Lower leg skin (tissue), 3 donors: ENCODE measurements around the gene CST3.

ENCODE experiments used
- POLR2A ChIP-seq, 2 donors: fragments of 450-650 bp; IDR thresholded peaks; one replicate each; pipeline ENCODE4 v1.6.1; 2016 to 2017; ENCODE audit warnings: antibody characterized with exemption in 2 of 2, mild to moderate bottlenecking in 1 of 2, moderate library complexity in 1 of 2
- TF ChIP-seq, protein P1 (sequence below), 3 donors: fragments of 450-650 bp; IDR thresholded peaks; one replicate each; pipeline ENCODE4 v1.5.1; 2016; ENCODE audit warnings: antibody characterized with exemption in 3 of 3, mild to moderate bottlenecking in 3 of 3, moderate library complexity in 2 of 3

GRCh38 chr20:23602241-23602640, 35.5 kb downstream of the CST3 start:
- TF ChIP-seq, protein P1, sequence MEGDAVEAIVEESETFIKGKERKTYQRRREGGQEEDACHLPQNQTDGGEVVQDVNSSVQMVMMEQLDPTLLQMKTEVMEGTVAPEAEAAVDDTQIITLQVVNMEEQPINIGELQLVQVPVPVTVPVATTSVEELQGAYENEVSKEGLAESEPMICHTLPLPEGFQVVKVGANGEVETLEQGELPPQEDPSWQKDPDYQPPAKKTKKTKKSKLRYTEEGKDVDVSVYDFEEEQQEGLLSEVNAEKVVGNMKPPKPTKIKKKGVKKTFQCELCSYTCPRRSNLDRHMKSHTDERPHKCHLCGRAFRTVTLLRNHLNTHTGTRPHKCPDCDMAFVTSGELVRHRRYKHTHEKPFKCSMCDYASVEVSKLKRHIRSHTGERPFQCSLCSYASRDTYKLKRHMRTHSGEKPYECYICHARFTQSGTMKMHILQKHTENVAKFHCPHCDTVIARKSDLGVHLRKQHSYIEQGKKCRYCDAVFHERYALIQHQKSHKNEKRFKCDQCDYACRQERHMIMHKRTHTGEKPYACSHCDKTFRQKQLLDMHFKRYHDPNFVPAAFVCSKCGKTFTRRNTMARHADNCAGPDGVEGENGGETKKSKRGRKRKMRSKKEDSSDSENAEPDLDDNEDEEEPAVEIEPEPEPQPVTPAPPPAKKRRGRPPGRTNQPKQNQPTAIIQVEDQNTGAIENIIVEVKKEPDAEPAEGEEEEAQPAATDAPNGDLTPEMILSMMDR (IDR thresholded peaks at IDR 0.05): no peak
- TF ChIP-seq POLR2A (IDR thresholded peaks at IDR 0.05): no peak
